Tibial artery (tissue), 4 donors: ENCODE measurements around the gene CCL27.
A peak's percentile ranks its signal among the peaks of the same experiment; 100 is the strongest.

Source experiments
- DNase-seq, 2 donors: peaks; one replicate each; pipeline ENCODE4 v3.0.0-alpha.2; 2019
- H3K27ac ChIP-seq, 2 donors: fragments of 200-600 bp; sonication (generic) in 1 of 2; 1 replicate in 1 of 2; 2 replicates in 1 of 2; pipeline ENCODE4 v1.5.1; 2018 to 2019; ENCODE audit warnings: mild to moderate bottlenecking in 1 of 2
- H3K27me3 ChIP-seq, 2 donors: fragments of 200-600 bp; sonication (generic) in 1 of 2; one replicate each; pipeline versions ENCODE4 v1.5.1 to v1.6.0; 2016 to 2019
- H3K36me3 ChIP-seq, 3 donors: fragments of 200-600 bp; sonication (generic) in 2 of 3; one replicate each; pipeline ENCODE4 v1.5.1; 2016 to 2019; ENCODE audit warnings: mild to moderate bottlenecking in 2 of 3
- H3K4me1 ChIP-seq, 4 donors: fragments of 200-600 bp; sonication (generic) in 2 of 4; 1 replicate in 3 of 4; 2 replicates in 1 of 4; pipeline ENCODE4 v1.5.1; 2016 to 2019
- H3K4me3 ChIP-seq, 2 donors: fragments of 200-600 bp; sonication (generic) in 1 of 2; 1 replicate in 1 of 2; 2 replicates in 1 of 2; pipeline ENCODE4 v1.5.1; 2018 to 2019; ENCODE audit warnings: mild to moderate bottlenecking in 2 of 2
- H3K9me3 ChIP-seq, 3 donors: fragments of 200-600 bp; sonication (generic) in 1 of 3; one replicate each; pipeline ENCODE4 v1.5.1; 2016 to 2019
- CTCF ChIP-seq, 2 experiments: fragments of 200-600 bp in 1 of 2; fragments of 450-650 bp in 1 of 2; IDR thresholded peaks; one replicate each; pipeline ENCODE4 v1.5.1; 2017 to 2019; ENCODE audit warnings: antibody characterized with exemption in 2 of 2, mild to moderate bottlenecking in 1 of 2, moderate library complexity in 1 of 2
- intact Hi-C: fragments of 100-400 bp; cut with DNase I; formaldehyde crosslinking; loops from one replicate; pipeline ENCODE4 v1.15.0; 2023; ENCODE audit warnings: low total_unique reads

CCL27 gene

GRCh38 chr9:34687276-34688030 is 25.0 kb upstream of the CCL27 start:
- peaks cover 0 to 10% (median 0%) of the 10 kb centered on the region in 3 donors for H3K36me3 ChIP-seq
- no peak for DNase-seq
- peaks cover 0 to 56% (median 31%) of the 10 kb centered on the region in 4 donors for H3K4me1 ChIP-seq
- intact Hi-C loops: no loop called here
- H3K4me3 ChIP-seq: no peak overlapping the region
- no peak for TF ChIP-seq CTCF (IDR thresholded peaks at IDR 0.05)
- H3K9me3 ChIP-seq: no peaks in the 10 kb centered on the region
- no peak overlapping the region for H3K27ac ChIP-seq
- H3K27me3 ChIP-seq: no peaks in the 10 kb centered on the region

- H3K4me1 ChIP-seq: peaks cover 0 to 56% (median 31%) of the 10 kb centered on the region in 4 donors
- intact Hi-C loops: no loop called here
Measured at GRCh38 chr9:34686732-34687131, 24.3 kb upstream of the CCL27 start.

GRCh38 chr9:34686231-34686630 is 23.8 kb upstream of the CCL27 start:
- Histone ChIP-seq H3K4me1 (peaks cover 0 to 51% (median 28%) of the 10 kb centered on the region in 4 donors), H3K36me3 (peaks cover 0 to 19% (median 0%) of the 10 kb centered on the region in 3 donors), H3K27me3 (no peaks in the 10 kb centered on the region), H3K4me3 (no peak overlapping the region), H3K9me3 (no peaks in the 10 kb centered on the region), H3K27ac (no peak overlapping the region)
- no peak for TF ChIP-seq CTCF (IDR thresholded peaks at IDR 0.05)
- DNase-seq: peak in 1 of 2 donors; percentile 61
- intact Hi-C loops: no loop called here

More at GRCh38 chr9:34686732-34687131, 24.3 kb upstream of the CCL27 start:
- H3K4me3 ChIP-seq: no peak overlapping the region
- DNase-seq: no peak
- TF ChIP-seq CTCF (IDR thresholded peaks at IDR 0.05): no peak
- H3K27ac ChIP-seq: no peak overlapping the region
- peaks cover 0 to 14% (median 0%) of the 10 kb centered on the region in 3 donors for H3K36me3 ChIP-seq
- no peaks in the 10 kb centered on the region for H3K27me3 ChIP-seq
- no peaks in the 10 kb centered on the region for H3K9me3 ChIP-seq

GRCh38 chr9:34685591-34685990 is 23.1 kb upstream of the CCL27 start:
- H3K4me3 ChIP-seq: no peak overlapping the region
- no peak for DNase-seq
- TF ChIP-seq CTCF (IDR thresholded peaks at IDR 0.05): no peak
- H3K27ac ChIP-seq: no peak overlapping the region
- H3K9me3 ChIP-seq: no peaks in the 10 kb centered on the region
- H3K27me3 ChIP-seq: no peaks in the 10 kb centered on the region
- peaks cover 0 to 45% (median 21%) of the 10 kb centered on the region in 4 donors for H3K4me1 ChIP-seq
- H3K36me3 ChIP-seq: peaks cover 0 to 24% (median 0%) of the 10 kb centered on the region in 3 donors
- intact Hi-C loops: no loop called here

- intact Hi-C loops: no loop called here
- H3K4me1 ChIP-seq: peaks cover 0 to 38% (median 19%) of the 10 kb centered on the region in 4 donors
- no peaks in the 10 kb centered on the region for H3K9me3 ChIP-seq
- peaks cover 0 to 24% (median 0%) of the 10 kb centered on the region in 3 donors for H3K36me3 ChIP-seq
- TF ChIP-seq CTCF (IDR thresholded peaks at IDR 0.05): no peak
- H3K4me3 ChIP-seq: no peak overlapping the region
- no peaks in the 10 kb centered on the region for H3K27me3 ChIP-seq
- DNase-seq: no peak
- H3K27ac ChIP-seq: no peak overlapping the region
Measured at GRCh38 chr9:34684816-34685215, 22.4 kb upstream of the CCL27 start.
